A673 (cell line): ENCODE measurements around the gene FOXJ1.

ENCODE experiments used
- EZH2 ChIP-seq: fragments of 200-600 bp; sonication (generic); IDR thresholded peaks from 2 replicates; pipeline ENCODE4 v1.6.1; 2017; ENCODE audit warnings: borderline replicate concordance, low read depth, mild to moderate bottlenecking, mixed read lengths, antibody characterized with exemption, low read length; ENCODE audit not compliant: poor library complexity, severe bottlenecking
- TF ChIP-seq, protein P1 (sequence below): fragments of 300-800, 200-600 bp; sonication (generic); conservative IDR thresholded peaks from 2 replicates; pipeline ENCODE4 v1.5.1; 2017; ENCODE audit warnings: low read depth, mild to moderate bottlenecking, antibody characterized with exemption, low read length, moderate library complexity, mixed read lengths

DNA sequence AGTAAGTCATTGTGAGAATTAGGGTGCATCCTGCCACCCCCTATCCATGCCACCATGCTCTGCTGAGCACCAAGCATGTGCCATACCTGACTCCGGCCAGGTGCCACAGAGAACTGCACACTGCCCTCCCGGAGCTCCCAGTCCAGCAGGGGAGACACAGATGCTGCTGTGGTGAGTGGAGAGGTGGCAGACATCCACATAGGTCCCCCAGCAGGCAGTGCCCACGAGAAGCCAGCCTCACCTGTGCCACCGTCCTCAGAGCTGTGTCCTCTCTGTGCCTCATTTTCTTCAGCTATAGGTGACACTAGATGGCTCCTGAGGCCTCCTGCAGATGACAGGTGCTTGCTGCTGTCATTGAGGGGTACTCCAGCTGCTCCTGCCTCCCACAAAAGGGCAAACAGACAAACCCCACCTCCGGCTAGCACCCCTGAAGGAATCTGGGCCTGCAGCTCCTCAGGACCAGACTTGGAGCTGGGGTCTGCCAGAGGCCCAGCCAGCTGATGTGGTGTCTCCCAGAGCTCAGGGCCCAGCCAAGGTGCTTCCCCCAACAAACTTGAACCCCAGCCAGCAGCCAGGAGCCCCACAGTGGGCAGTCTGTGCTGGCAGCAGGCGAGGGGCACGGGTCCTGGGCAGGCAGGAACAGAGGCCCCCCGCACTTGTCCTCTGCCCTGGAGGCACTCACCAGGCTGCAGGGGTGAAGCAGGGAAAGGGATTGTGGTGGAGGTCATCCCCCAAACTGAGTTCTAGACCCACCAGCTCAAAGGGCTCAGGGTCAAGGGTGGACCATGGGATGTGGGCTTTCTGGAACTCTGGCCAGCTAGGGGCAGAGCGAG is 17.1 kb downstream of the FOXJ1 start:
- TF ChIP-seq, protein P1, sequence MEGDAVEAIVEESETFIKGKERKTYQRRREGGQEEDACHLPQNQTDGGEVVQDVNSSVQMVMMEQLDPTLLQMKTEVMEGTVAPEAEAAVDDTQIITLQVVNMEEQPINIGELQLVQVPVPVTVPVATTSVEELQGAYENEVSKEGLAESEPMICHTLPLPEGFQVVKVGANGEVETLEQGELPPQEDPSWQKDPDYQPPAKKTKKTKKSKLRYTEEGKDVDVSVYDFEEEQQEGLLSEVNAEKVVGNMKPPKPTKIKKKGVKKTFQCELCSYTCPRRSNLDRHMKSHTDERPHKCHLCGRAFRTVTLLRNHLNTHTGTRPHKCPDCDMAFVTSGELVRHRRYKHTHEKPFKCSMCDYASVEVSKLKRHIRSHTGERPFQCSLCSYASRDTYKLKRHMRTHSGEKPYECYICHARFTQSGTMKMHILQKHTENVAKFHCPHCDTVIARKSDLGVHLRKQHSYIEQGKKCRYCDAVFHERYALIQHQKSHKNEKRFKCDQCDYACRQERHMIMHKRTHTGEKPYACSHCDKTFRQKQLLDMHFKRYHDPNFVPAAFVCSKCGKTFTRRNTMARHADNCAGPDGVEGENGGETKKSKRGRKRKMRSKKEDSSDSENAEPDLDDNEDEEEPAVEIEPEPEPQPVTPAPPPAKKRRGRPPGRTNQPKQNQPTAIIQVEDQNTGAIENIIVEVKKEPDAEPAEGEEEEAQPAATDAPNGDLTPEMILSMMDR, result no peak
- TF ChIP-seq EZH2, result no peak
